ENCODE data around the gene METAP1. TPM values are rescaled to one million over a fixed set of nuclear protein-coding genes. Genes with fewer than 3 reads are reported as not detected.

The METAP1 gene
- total and polyA plus RNA-seq, 2 experiments from 2014 or later, result 64.1 to 122 TPM

DNA sequence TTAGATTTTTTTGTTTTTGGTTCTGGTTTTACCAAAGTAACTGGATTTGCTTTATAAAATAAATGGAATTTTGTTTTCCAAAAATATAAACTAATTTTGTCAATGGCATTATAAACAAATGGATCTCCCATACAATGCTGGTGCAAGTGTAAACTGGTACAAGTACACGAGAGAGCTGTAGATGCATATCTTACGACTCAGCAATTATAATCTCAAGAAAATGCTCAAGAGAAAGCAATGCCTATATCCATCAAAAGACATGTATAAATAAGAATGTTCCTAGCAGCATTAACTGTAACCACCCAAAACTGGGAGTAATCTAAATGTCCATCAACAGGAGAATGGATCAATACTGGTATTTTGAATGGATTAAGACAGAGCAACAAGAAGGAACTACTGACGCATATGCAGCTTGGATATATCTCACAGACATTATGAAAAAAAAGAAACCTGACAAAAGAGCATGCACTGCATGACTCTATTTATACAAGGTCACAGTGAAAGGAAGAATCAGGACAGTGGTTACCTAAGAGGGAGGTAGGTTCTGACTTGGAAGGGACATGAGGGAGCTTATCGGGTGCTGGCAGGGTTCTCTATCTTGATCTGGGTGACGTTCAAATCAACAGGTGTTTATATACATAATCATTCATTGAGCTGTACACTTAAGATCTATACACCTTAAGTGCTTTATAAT lies 83.6 kb downstream of the METAP1 start:
- no peak overlapping the region for H3K4me3 ChIP-seq
- H3K27ac ChIP-seq (ENCODE audit: low read depth), result no peak overlapping the region
- no peaks in the 10 kb centered on the region for H3K27me3 Mint-ChIP-seq (ENCODE audit: insufficient read depth, low read depth, poor library complexity)
- H2AFZ ChIP-seq, result no peak overlapping the region
- H3K4me1 ChIP-seq (ENCODE audit: insufficient read depth), result no peaks in the 10 kb centered on the region
- peaks cover 94% of the 10 kb centered on the region for H3K36me3 Mint-ChIP-seq (ENCODE audit: low read depth)
- H3K9me3 Mint-ChIP-seq, result no peaks in the 10 kb centered on the region
- ATAC-seq (no peak), DNase-seq (ENCODE audit: low spot score) (no peak)
- H3K4me2 ChIP-seq, result no peak overlapping the region
- H3K36me3 ChIP-seq (ENCODE audit: insufficient read depth), result peaks cover 71% of the 10 kb centered on the region
- TF ChIP-seq NANOG (IDR thresholded peaks at IDR 0.05; ENCODE audit: borderline replicate concordance) (no peak), CREB1 (CRISPR knock-in tag; IDR thresholded peaks at IDR 0.05; ENCODE audit: low read depth) (no peak), JUNB (IDR thresholded peaks at IDR 0.05; ENCODE audit: unreplicated experiment) (no peak)
- TF ChIP-seq, protein P1, sequence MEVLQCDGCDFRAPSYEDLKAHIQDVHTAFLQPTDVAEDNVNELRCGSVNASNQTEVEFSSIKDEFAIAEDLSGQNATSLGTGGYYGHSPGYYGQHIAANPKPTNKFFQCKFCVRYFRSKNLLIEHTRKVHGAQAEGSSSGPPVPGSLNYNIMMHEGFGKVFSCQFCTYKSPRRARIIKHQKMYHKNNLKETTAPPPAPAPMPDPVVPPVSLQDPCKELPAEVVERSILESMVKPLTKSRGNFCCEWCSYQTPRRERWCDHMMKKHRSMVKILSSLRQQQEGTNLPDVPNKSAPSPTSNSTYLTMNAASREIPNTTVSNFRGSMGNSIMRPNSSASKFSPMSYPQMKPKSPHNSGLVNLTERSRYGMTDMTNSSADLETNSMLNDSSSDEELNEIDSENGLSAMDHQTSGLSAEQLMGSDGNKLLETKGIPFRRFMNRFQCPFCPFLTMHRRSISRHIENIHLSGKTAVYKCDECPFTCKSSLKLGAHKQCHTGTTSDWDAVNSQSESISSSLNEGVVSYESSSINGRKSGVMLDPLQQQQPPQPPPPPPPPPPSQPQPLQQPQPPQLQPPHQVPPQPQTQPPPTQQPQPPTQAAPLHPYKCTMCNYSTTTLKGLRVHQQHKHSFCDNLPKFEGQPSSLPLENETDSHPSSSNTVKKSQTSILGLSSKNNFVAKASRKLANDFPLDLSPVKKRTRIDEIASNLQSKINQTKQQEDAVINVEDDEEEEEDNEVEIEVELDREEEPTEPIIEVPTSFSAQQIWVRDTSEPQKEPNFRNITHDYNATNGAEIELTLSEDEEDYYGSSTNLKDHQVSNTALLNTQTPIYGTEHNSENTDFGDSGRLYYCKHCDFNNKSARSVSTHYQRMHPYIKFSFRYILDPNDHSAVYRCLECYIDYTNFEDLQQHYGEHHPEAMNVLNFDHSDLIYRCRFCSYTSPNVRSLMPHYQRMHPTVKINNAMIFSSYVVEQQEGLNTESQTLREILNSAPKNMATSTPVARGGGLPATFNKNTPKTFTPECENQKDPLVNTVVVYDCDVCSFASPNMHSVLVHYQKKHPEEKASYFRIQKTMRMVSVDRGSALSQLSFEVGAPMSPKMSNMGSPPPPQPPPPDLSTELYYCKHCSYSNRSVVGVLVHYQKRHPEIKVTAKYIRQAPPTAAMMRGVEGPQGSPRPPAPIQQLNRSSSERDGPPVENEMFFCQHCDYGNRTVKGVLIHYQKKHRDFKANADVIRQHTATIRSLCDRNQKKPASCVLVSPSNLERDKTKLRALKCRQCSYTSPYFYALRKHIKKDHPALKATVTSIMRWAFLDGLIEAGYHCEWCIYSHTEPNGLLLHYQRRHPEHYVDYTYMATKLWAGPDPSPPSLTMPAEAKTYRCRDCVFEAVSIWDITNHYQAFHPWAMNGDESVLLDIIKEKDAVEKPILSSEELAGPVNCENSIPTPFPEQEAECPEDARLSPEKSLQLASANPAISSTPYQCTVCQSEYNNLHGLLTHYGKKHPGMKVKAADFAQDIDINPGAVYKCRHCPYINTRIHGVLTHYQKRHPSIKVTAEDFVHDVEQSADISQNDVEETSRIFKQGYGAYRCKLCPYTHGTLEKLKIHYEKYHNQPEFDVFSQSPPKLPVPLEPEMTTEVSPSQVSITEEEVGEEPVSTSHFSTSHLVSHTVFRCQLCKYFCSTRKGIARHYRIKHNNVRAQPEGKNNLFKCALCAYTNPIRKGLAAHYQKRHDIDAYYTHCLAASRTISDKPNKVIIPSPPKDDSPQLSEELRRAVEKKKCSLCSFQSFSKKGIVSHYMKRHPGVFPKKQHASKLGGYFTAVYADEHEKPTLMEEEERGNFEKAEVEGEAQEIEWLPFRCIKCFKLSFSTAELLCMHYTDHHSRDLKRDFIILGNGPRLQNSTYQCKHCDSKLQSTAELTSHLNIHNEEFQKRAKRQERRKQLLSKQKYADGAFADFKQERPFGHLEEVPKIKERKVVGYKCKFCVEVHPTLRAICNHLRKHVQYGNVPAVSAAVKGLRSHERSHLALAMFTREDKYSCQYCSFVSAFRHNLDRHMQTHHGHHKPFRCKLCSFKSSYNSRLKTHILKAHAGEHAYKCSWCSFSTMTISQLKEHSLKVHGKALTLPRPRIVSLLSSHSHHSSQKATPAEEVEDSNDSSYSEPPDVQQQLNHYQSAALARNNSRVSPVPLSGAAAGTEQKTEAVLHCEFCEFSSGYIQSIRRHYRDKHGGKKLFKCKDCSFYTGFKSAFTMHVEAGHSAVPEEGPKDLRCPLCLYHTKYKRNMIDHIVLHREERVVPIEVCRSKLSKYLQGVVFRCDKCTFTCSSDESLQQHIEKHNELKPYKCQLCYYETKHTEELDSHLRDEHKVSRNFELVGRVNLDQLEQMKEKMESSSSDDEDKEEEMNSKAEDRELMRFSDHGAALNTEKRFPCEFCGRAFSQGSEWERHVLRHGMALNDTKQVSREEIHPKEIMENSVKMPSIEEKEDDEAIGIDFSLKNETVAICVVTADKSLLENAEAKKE (CRISPR knock-in tag; IDR thresholded peaks at IDR 0.05), result no peak
- TF ChIP-seq, protein P2, sequence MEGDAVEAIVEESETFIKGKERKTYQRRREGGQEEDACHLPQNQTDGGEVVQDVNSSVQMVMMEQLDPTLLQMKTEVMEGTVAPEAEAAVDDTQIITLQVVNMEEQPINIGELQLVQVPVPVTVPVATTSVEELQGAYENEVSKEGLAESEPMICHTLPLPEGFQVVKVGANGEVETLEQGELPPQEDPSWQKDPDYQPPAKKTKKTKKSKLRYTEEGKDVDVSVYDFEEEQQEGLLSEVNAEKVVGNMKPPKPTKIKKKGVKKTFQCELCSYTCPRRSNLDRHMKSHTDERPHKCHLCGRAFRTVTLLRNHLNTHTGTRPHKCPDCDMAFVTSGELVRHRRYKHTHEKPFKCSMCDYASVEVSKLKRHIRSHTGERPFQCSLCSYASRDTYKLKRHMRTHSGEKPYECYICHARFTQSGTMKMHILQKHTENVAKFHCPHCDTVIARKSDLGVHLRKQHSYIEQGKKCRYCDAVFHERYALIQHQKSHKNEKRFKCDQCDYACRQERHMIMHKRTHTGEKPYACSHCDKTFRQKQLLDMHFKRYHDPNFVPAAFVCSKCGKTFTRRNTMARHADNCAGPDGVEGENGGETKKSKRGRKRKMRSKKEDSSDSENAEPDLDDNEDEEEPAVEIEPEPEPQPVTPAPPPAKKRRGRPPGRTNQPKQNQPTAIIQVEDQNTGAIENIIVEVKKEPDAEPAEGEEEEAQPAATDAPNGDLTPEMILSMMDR (conservative IDR thresholded peaks at IDR 0.05; ENCODE audit: low read depth in 2 of 2), result no peak
- TF ChIP-seq, protein P3, sequence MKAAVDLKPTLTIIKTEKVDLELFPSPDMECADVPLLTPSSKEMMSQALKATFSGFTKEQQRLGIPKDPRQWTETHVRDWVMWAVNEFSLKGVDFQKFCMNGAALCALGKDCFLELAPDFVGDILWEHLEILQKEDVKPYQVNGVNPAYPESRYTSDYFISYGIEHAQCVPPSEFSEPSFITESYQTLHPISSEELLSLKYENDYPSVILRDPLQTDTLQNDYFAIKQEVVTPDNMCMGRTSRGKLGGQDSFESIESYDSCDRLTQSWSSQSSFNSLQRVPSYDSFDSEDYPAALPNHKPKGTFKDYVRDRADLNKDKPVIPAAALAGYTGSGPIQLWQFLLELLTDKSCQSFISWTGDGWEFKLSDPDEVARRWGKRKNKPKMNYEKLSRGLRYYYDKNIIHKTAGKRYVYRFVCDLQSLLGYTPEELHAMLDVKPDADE (IDR thresholded peaks at IDR 0.05), result no peak
- H3K27me3 ChIP-seq (ENCODE audit: insufficient read depth), result no peaks in the 10 kb centered on the region
- H4K20me1 ChIP-seq (replicated peaks; ENCODE audit: insufficient read depth), result peaks cover 11% of the 10 kb centered on the region
- no peak overlapping the region for H3K27ac Mint-ChIP-seq
- no peaks in the 10 kb centered on the region for H3F3A ChIP-seq (replicated peaks; ENCODE audit: low read depth)
- no peaks in the 10 kb centered on the region for H3K9me2 ChIP-seq (ENCODE audit: insufficient read depth)
- H3K79me2 ChIP-seq (replicated peaks; ENCODE audit: insufficient read depth), result peaks cover 58% of the 10 kb centered on the region
- H3K4me3 Mint-ChIP-seq, result no peak overlapping the region
- H3K4me1 Mint-ChIP-seq, result no peaks in the 10 kb centered on the region

All from GM23338 (cell line).